Common myeloid progenitor, CD34-positive (primary cell): Measurements from ENCODE around the gene HMGCS2.
"Not testable (repeated sequence)": the region's sequence is repeated elsewhere in the genome, so short reads cannot be mapped to it uniquely, and the experiment has no call there.

Source experiments
- CTCF ChIA-PET: fragments of 350-600 bp; sonication (Branson Sonifier 250); formaldehyde crosslinking; loops from one replicate; lab custom pipeline; 2021; ENCODE audit warnings: antibody characterized with exemption; lab: Charles Lee
- POLR2A ChIA-PET: fragments of 350-600 bp; sonication (Branson Sonifier 250); formaldehyde crosslinking; loops from one replicate; lab custom pipeline; 2021; ENCODE audit warnings: antibody characterized with exemption; lab: Charles Lee
- DNase-seq, 3 donors: peaks; one replicate each; pipeline versions ENCODE4 v3.0.0 to v3.0.0-alpha.2; 2013
- H3K27ac ChIP-seq, 2 experiments: 1 replicate in 1 of 2; 2 replicates in 1 of 2; pipeline ENCODE4 v1.7.0; 2013; ENCODE audit warnings: inconsistent platforms in 2 of 2, low read length in 2 of 2, mild to moderate bottlenecking in 2 of 2, low read depth in 1 of 2, moderate library complexity in 1 of 2; ENCODE audit not compliant: severe bottlenecking in 2 of 2, insufficient read depth in 1 of 2, poor library complexity in 1 of 2
- H3K27me3 ChIP-seq, 5 experiments: replicated peaks in 2 of 5; 1 replicate in 3 of 5; 2 replicates in 2 of 5; pipeline versions ENCODE4 v1.6.1 to v1.7.0; 2013; ENCODE audit warnings: low read length in 4 of 5, mild to moderate bottlenecking in 2 of 5, moderate library complexity in 2 of 5, inconsistent platforms in 1 of 5; ENCODE audit not compliant: insufficient read depth in 5 of 5, control insufficient read depth in 4 of 5
- H3K36me3 ChIP-seq, 4 experiments: 1 replicate in 2 of 4; 2 replicates in 2 of 4; pipeline versions ENCODE4 v1.6.1 to v1.7.0; 2013; ENCODE audit warnings: low read length in 3 of 4, control low read depth in 1 of 4, mild to moderate bottlenecking in 1 of 4; ENCODE audit not compliant: control insufficient read depth in 4 of 4, insufficient read depth in 4 of 4
- H3K4me1 ChIP-seq, 4 experiments: 1 replicate in 3 of 4; 2 replicates in 1 of 4; pipeline versions ENCODE4 v1.6.1 to v1.7.1; 2013; ENCODE audit warnings: low read length in 3 of 4, mild to moderate bottlenecking in 3 of 4, control low read depth in 1 of 4, inconsistent platforms in 1 of 4, moderate library complexity in 1 of 4; ENCODE audit not compliant: control insufficient read depth in 4 of 4, insufficient read depth in 4 of 4; ENCODE audit errors: control extremely low read depth in 1 of 4
- H3K4me3 ChIP-seq, 7 experiments: 1 replicate in 4 of 7; 2 replicates in 3 of 7; pipeline versions ENCODE4 v1.5.1 to v1.7.0; 2013; ENCODE audit warnings: mild to moderate bottlenecking in 7 of 7, low read length in 6 of 7, moderate library complexity in 6 of 7, inconsistent platforms in 2 of 7, low read depth in 2 of 7, control low read depth in 1 of 7; ENCODE audit not compliant: insufficient read depth in 4 of 7, control insufficient read depth in 1 of 7; ENCODE audit errors: extremely low read depth in 1 of 7
- H3K9me3 ChIP-seq, 5 experiments: 1 replicate in 4 of 5; 2 replicates in 1 of 5; pipeline versions ENCODE4 v1.6.1 to v1.7.1; 2013; ENCODE audit warnings: low read length in 4 of 5, mild to moderate bottlenecking in 2 of 5, inconsistent platforms in 1 of 5, low read depth in 1 of 5, moderate library complexity in 1 of 5; ENCODE audit not compliant: control insufficient read depth in 4 of 5, insufficient read depth in 2 of 5; ENCODE audit errors: control extremely low read depth in 1 of 5
- WGBS: methylation state at CpG from one replicate; pipeline ENCODE4 v1.1.5; 2013; ENCODE audit not compliant: insufficient coverage; 5-methylcytosine and 5-hydroxymethylcytosine counted together

Gene HMGCS2

GRCh38 chr1:119794230-119794875, 25.6 kb upstream of the HMGCS2 start:
- Histone ChIP-seq H3K4me3 (no peak overlapping the region), H3K4me1 (no peaks in the 10 kb centered on the region), H3K27me3 (no peaks in the 10 kb centered on the region), H3K27ac (no peak overlapping the region), H3K36me3 (no peaks in the 10 kb centered on the region), H3K9me3 (no peaks in the 10 kb centered on the region)
- ChIA-PET POLR2A (no interaction called here), CTCF (interaction anchor here (1.0 to 1.7 kb wide), 2 partner anchors 10 to 21 kb away, joined by 4 read pairs; no protein-coding TSS in a partner anchor)
- no peak for DNase-seq
- 94% methylated on average over 4 of the region's 8 CpGs for WGBS

DNA sequence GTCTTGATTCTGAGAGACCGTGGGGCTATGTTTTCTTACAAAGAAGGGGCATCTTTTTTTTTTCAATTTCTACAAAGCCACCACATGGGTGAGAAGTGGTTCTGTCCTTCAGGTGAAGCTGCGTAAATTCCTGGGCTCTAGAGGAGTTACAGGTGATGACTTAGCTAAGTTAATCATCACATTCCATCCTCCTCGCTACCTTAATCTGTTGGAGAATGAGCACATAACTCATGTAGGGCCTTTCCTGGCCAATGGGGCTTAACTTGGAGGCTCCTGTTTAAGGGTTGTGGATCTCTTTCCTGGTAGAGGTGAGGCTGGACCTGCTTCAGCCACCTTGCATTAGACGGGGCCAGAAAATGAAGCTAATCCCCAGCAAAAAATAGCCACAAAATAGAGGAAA, 22.7 kb upstream of the HMGCS2 start:
- ChIA-PET POLR2A (no interaction called here), CTCF (interaction anchor here (1.3 kb wide), 1 partner anchor 18 kb away, joined by 3 read pairs; no protein-coding TSS in a partner anchor)
- no peak for DNase-seq
- WGBS, result 100% methylated on average over 2 of the region's 4 CpGs
- no peak overlapping the region for H3K27ac ChIP-seq
- no peaks in the 10 kb centered on the region for H3K36me3 ChIP-seq
- H3K4me3 ChIP-seq, result no peak overlapping the region
- no peaks in the 10 kb centered on the region for H3K9me3 ChIP-seq
- no peaks in the 10 kb centered on the region for H3K4me1 ChIP-seq
- no peaks in the 10 kb centered on the region for H3K27me3 ChIP-seq

GRCh38 chr1:119790451-119791198, 21.9 kb upstream of the HMGCS2 start:
- Histone ChIP-seq H3K36me3 (no peaks in the 10 kb centered on the region), H3K27ac (no peak overlapping the region), H3K9me3 (no peaks in the 10 kb centered on the region), H3K4me1 (no peaks in the 10 kb centered on the region), H3K27me3 (no peaks in the 10 kb centered on the region), H3K4me3 (no peak overlapping the region)
- 94% methylated on average over 4 of the region's 9 CpGs for WGBS
- ChIA-PET POLR2A (no interaction called here), CTCF (no interaction called here)
- no peak for DNase-seq

DNA sequence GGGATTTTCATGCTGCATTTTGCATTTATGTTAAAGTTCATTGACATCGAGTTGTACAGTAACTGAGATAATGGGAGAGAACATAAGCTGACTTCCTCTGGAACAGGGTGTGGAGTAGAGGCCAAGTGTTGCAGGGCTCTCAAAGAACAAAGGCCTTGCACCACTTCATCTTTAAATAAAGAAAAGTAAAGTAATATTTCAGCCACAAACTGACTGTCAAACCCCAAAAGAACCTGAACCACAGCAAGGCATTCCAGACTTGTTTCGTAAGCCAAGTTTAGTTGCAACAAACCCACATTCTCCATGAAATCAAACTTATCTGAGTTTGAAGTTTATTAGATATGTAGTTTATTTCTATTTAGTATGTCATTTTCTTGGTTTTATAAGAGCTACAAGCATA, 19.1 kb upstream of the HMGCS2 start:
- H3K36me3 ChIP-seq, result no peaks in the 10 kb centered on the region
- no peak overlapping the region for H3K4me3 ChIP-seq
- H3K27me3 ChIP-seq, result no peaks in the 10 kb centered on the region
- H3K9me3 ChIP-seq, result no peaks in the 10 kb centered on the region
- H3K4me1 ChIP-seq, result peaks cover 0 to 18% (median 2%) of the 10 kb centered on the region in 4 experiments
- CTCF ChIA-PET, result interaction anchor here (1.0 to 1.7 kb wide), 2 partner anchors 21 to 44 kb away, joined by 3 to 6 read pairs; no protein-coding TSS in a partner anchor
- no peak overlapping the region for H3K27ac ChIP-seq
- POLR2A ChIA-PET, result no interaction called here
- no peak for DNase-seq
- WGBS, result 50% methylated on average over 1 of the region's 2 CpGs

DNA sequence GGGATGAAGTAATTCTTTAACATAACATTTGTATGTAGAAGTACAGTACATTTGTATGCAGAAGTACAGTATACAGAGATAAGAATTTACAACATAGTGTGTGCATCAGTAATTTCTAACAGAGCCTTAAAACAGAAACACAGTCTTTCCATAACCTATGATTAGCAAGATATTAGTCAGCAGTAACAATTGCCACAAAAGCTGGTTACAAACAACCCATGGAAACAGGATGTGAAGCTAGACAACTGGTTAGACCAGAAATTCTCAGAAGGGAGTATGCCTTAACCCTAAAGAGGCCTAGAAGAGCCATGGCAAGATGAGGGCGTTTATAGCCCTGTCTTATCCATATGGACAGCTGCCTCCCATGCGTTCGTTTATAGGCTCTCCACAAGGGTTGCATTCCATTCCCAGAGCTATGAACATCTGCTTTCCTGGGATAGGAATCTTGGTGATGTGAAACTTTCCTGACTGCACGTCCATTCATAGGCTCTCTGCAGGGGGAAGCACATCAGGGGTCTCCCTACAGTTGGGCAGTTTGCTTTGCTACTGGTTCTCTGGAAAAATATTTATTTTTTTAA, 17.9 kb upstream of the HMGCS2 start:
- POLR2A ChIA-PET, result not testable (repeated sequence)

GRCh38 chr1:119786046-119786445, 17.3 kb upstream of the HMGCS2 start:
- H3K27me3 ChIP-seq, H3K36me3 ChIP-seq, CTCF ChIA-PET, H3K9me3 ChIP-seq, H3K4me3 ChIP-seq, DNase-seq, POLR2A ChIA-PET, H3K27ac ChIP-seq: not testable (repeated sequence)
- H3K4me1 ChIP-seq, result peaks cover 0 to 19% (median 2%) of the 10 kb centered on the region in 4 experiments
- no CpG with 5 or more reads among the region's 7 CpGs for WGBS

More for the DNA sequence above, 17.9 kb upstream of the HMGCS2 start:
- DNase-seq, H3K27ac ChIP-seq, H3K9me3 ChIP-seq, H3K27me3 ChIP-seq, H3K36me3 ChIP-seq, H3K4me3 ChIP-seq: not testable (repeated sequence)
- WGBS, result 100% methylated on average over 3 of the region's 4 CpGs
- H3K4me1 ChIP-seq, result peaks cover 0 to 19% (median 2%) of the 10 kb centered on the region in 4 experiments
- CTCF ChIA-PET, result interaction anchor here (1.0 to 1.7 kb wide), 2 partner anchors 22 to 43 kb away, joined by 3 to 6 read pairs; no protein-coding TSS in a partner anchor
